GM12875 (cell line): ENCODE measurements around the gene KIF18B.

Source experiments
- H3K4me3 ChIP-seq: one replicate; pipeline ENCODE4 v1.5.1; 2011; ENCODE audit warnings: low read depth, low read length, control low read depth
- CTCF ChIP-seq: IDR thresholded peaks from 2 replicates; pipeline ENCODE4 v1.5.1; 2011; ENCODE audit warnings: low read depth, mild to moderate bottlenecking, control low read depth, inconsistent platforms, low read length, moderate library complexity, borderline replicate concordance; ENCODE audit not compliant: insufficient read depth

KIF18B gene

GRCh38 chr17:44912763-44913544 is 34.6 kb downstream of the KIF18B start:
- H3K4me3 ChIP-seq, result no peak overlapping the region

GRCh38 chr17:44911133-44912001 is 36.2 kb downstream of the KIF18B start:
- TF ChIP-seq CTCF, result peak; percentile 45; the same call in 1 of the 2 replicates
- H3K4me3 ChIP-seq, result no peak overlapping the region

More at GRCh38 chr17:44912763-44913544, 34.6 kb downstream of the KIF18B start:
- TF ChIP-seq CTCF, result no peak

- no peak overlapping the region for H3K4me3 ChIP-seq
- no peak for TF ChIP-seq CTCF
Measured at GRCh38 chr17:44910231-44911106, 37.1 kb downstream of the KIF18B start.

DNA sequence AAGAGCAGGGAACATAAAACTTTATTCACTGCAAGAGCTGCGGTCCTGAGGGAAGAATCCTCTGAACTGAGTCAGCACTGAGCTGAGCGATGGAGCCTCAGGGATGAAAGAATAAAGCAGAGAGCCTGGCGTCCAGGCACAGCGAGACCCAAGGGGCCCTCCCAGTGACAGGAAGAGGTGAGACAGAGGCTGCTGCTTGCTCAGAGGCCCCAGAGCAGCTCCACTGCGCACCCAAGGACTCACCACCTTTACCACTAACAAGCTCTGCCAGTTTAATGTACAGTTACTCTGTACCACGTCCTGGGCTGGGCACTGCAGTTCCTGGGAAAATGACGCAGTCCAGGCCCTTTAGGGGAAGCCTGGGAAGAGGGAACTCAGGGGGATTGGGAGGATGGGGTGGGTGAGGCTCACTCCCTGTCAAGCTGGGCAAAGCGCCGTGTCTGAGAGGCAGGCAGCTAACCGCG is 37.9 kb downstream of the KIF18B start:
- TF ChIP-seq CTCF, result no peak
- H3K4me3 ChIP-seq, result no peak overlapping the region

DNA sequence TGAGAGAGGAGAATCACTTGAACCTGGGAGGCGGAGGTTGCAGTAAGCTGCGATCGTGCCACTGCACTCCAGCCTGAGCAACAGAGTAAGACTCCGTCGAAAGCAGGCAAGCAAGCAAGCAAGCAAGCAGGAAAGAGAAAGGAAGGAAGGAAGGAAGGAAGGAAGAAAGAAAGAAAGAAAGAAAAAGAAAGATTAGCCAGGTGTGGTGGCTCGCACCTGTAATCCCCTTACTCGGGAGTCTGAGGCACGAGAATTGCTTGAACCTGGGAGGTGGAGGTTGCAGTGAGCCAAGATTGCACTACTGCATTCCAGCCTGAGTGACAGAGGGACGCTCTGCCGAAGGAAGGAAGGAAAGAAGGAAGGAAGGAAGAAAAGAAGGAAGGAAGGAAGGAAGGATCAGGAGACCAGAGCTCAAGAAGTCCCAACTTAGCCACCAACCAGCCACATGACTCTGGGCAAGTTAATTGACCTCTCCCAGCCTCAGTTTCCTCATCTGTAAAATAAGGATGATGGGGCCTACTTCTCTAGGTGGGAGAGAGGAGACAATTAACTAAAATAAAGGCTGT is 38.7 kb downstream of the KIF18B start:
- no peak for TF ChIP-seq CTCF

GRCh38 chr17:44907729-44908470 is 39.7 kb downstream of the KIF18B start:
- TF ChIP-seq CTCF, result no peak
- no peak overlapping the region for H3K4me3 ChIP-seq

More for the DNA sequence above, 38.7 kb downstream of the KIF18B start:
- H3K4me3 ChIP-seq, result no peak overlapping the region
